T-helper 17 cell (primary cell): ENCODE data around the gene TMED1. TPM values are rescaled to one million over a fixed set of nuclear protein-coding genes. Genes with fewer than 3 reads are reported as not detected.

Experiments used
- total RNA-seq, 4 donors: library from RNA in 2 of 4; stranded (reverse) in 2 of 4; gene quantifications; one replicate each; pipeline ENCODE4 v1.2.3 and lab custom pipeline; 2022 to 2026

The TMED1 gene
- total RNA-seq, 2 donors from 2014 or later: 8.7 to 10.5 TPM

Other genes starting within 250 kb of the TMED1 start
- gene AP1M2, start 248.9 kb downstream of the TMED1 start, total RNA-seq: 1 to 10 TPM in 1 of 2 donors, not detected in 1; 2.0 TPM
- gene SLC44A2, start 210.7 kb downstream of the TMED1 start, total RNA-seq: 100 to 1,000 TPM; 186 to 200 TPM
- 100 to 1,000 TPM; 428 to 456 TPM for gene ILF3, start 181.9 kb downstream of the TMED1 start, total RNA-seq
- gene QTRT1, start 134.8 kb downstream of the TMED1 start, total RNA-seq: 10 to 100 TPM; 49.4 to 56.9 TPM
- gene DNM2, start 118.1 kb downstream of the TMED1 start, total RNA-seq: 100 to 1,000 TPM; 267 to 273 TPM
- 1 to 10 TPM; 1.6 to 2.2 TPM for gene C19orf38, start 12.2 kb upstream of the TMED1 start, total RNA-seq
- 10 to 100 TPM; 22.9 to 24.3 TPM for gene CARM1, start 35.3 kb upstream of the TMED1 start, total RNA-seq
- 10 to 100 TPM; 19.5 to 19.8 TPM for gene YIPF2, start 92.4 kb upstream of the TMED1 start, total RNA-seq
- 10 to 100 TPM; 17.1 to 21.0 TPM for gene TIMM29, start 92.6 kb upstream of the TMED1 start, total RNA-seq
- 10 to 100 TPM; 93.9 to 94.0 TPM for gene SMARCA4, start 124.8 kb upstream of the TMED1 start, total RNA-seq